ENCODE measurements around the gene SAP30BP. TPM values are rescaled to one million over a fixed set of nuclear protein-coding genes. Genes with fewer than 3 reads are reported as not detected.

The SAP30BP gene
- total and polyA plus RNA-seq, 2 donors (not counting 3 experiments of a cell fraction or from before 2014, with no cell fraction given) = 116 to 151 TPM

GRCh38 chr17:75692976-75693375 lies 25.8 kb downstream of the SAP30BP start:
- Histone ChIP-seq H3K9ac (replicated peaks; ENCODE audit: extremely low read depth, insufficient read depth, low read length) (no peak overlapping the region), H3K36me3 (ENCODE audit: control insufficient read depth in 2 of 2, extremely low read depth in 1 of 2, insufficient read depth in 2 of 2, low read length in 2 of 2) (peaks cover 9 to 20% of the 10 kb centered on the region in 2 experiments), H2AFZ (ENCODE audit: low read depth, low read length) (no peak overlapping the region), H3K9me3 (replicated peaks; ENCODE audit: control insufficient read depth, insufficient read depth, low read length) (no peaks in the 10 kb centered on the region), H3K9me1 (replicated peaks; ENCODE audit: control insufficient read depth, extremely low read depth, insufficient read depth, low read length) (no peaks in the 10 kb centered on the region), H3K27ac (ENCODE audit: insufficient read depth, low read depth, low read length) (peak overlapping the region; percentile 80), H3K27me3 (ENCODE audit: control insufficient read depth in 2 of 2, insufficient read depth in 2 of 2, low read length in 2 of 2) (no peaks in the 10 kb centered on the region), H3K4me1 (ENCODE audit: control insufficient read depth, extremely low read depth, insufficient read depth, low read length) (peaks cover 79% of the 10 kb centered on the region), H3K4me2 (ENCODE audit: insufficient read depth, low read length) (peak overlapping the region; percentile 14), H3K4me3 (replicated peaks in 1 of 3; ENCODE audit: insufficient read depth in 1 of 3, low read depth in 1 of 3, low read length in 3 of 3) (no peak overlapping the region), H4K20me1 (replicated peaks; ENCODE audit: control insufficient read depth, extremely low read depth, insufficient read depth, low read length) (no peaks in the 10 kb centered on the region), H3K79me2 (ENCODE audit: control insufficient read depth, insufficient read depth, low read length) (peaks cover 67% of the 10 kb centered on the region)
- POLR2A ChIA-PET = interaction anchor here (0.8 kb wide), 1 partner anchor 14 kb away, joined by 3 read pairs; no protein-coding TSS in a partner anchor
- TF ChIP-seq GATA2 (IDR thresholded peaks at IDR 0.05; ENCODE audit: insufficient read depth, insufficient read length, low read depth, low read length) = no peak
- TF ChIP-seq MAX (IDR thresholded peaks at IDR 0.05; ENCODE audit: insufficient read depth, insufficient read length) = no peak
- no peak for TF ChIP-seq MYC (IDR thresholded peaks at IDR 0.05; ENCODE audit: low read depth, low read length)
- TF ChIP-seq EZH2 (IDR thresholded peaks at IDR 0.05; ENCODE audit: borderline replicate concordance, low read depth, low read length, severe bottlenecking) = no peak
- no peak for TF ChIP-seq POLR2A (IDR thresholded peaks at IDR 0.05; ENCODE audit: low read depth, low read length)
- TF ChIP-seq CTCF (IDR thresholded peaks at IDR 0.05; ENCODE audit: extremely low read depth in 1 of 2, insufficient read depth in 1 of 2, low read depth in 1 of 2, low read length in 2 of 2) = no peak
- no peak for TF ChIP-seq JUN (IDR thresholded peaks at IDR 0.05; ENCODE audit: borderline replicate concordance, insufficient read depth, insufficient read length, low read depth)
- TF ChIP-seq FOS (IDR thresholded peaks at IDR 0.05; ENCODE audit: borderline replicate concordance, insufficient read depth, low read length) = no peak
- TF ChIP-seq POLR2AphosphoS5 (IDR thresholded peaks at IDR 0.05; ENCODE audit: insufficient read depth, low read depth, low read length) = no peak
- dilution Hi-C loops (cut with MboI; ENCODE audit: extremely low pct_ligation_motif_present, low sequenced_read_pairs) = no loop called here
- DNase-seq (ENCODE audit: low read depth, low spot score) (no peak), FAIRE-seq (no peak)
- CTCF ChIA-PET = interaction anchor here (1.0 to 8.9 kb wide), 8 partner anchors 9 to 60 kb away, joined by 3 to 88 read pairs (median 17); partner anchors contain the start of gene SMIM5
- intact Hi-C loops (cut with micrococcal nuclease) = no loop called here
- BruUV-seq (replicated peaks) = no TSS peak

Measured in endothelial cell of umbilical vein (primary cell).